ENCODE measurements around the gene PRCC. TPM values are rescaled to one million over a fixed set of nuclear protein-coding genes. Genes with fewer than 3 reads are reported as not detected.
A peak's percentile ranks its signal among the peaks of the same experiment; 100 is the strongest.

The PRCC gene
- total RNA-seq, 4 donors from 2014 or later, result 25.1 to 44.6 (median 30.8) TPM

GRCh38 chr1:156768610-156769295 lies 1.4 kb downstream of the PRCC start:
- Histone ChIP-seq H3K4me3 (peak overlapping the region; percentile 73 to 99 (median 90)), H3K36me3 (peaks cover 0 to 10% (median 0%) of the 10 kb centered on the region in 3 donors), H3K27me3 (no peaks in the 10 kb centered on the region), H3K9me3 (no peaks in the 10 kb centered on the region), H3K4me1 (peaks cover 0 to 70% (median 44%) of the 10 kb centered on the region in 4 donors), H3K27ac (peak overlapping the region in 2 of 4 donors; percentile 91 to 97)
- no peak for DNase-seq (ENCODE audit: low spot score in 2 of 2)
- TF ChIP-seq CTCF (IDR thresholded peaks at IDR 0.05) (no peak), POLR2A (IDR thresholded peaks at IDR 0.05) (no peak), EP300 (IDR thresholded peaks at IDR 0.05) (no peak)
- 21 to 28% methylated on average over 8 of the region's 8 CpGs for WGBS, 2 donors

- H3K4me1 ChIP-seq, result peaks cover 0 to 72% (median 37%) of the 10 kb centered on the region in 4 donors
- WGBS, 2 donors, result 64 to 69% methylated on average over 3 of the region's 3 CpGs
These were observed 4.9 kb downstream of the PRCC start for GRCh38 chr1:156772222-156772621.

DNA sequence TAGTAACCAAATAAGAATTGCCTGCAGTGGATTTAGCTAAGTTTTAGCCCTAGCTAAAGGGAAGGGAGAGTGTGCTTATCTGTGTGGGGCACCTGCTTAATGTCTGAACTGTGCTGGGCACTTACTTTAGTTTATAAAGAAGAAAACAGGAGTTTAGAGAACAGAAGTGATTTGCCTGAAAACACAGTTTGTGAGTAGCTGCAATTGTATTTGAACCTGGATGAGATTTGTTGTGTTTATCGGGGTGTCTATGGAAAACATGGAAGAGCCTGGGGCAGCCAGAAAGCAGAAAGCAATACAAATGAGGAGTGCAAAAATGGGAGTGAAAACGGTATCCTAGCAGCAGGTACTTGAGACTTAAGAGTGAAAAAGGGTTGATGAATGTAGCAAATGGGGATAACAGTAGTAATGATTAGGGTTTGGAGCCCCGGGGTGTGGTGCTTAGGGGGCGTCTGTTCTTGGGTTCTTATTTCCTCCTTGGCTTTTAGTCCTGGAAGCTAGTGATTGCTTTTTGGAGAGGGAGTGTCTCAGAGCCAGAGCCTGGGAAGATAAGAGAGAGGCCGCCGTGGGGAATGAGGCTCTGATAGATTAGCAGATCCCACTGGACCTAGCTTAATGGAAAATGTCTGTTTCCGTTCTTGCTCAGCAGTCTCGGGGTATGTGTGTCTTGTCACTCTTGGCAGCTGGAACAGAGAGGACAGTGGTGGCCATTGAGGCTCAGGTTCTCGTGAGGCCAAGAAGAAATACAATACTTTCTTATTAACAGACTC lies 5.6 kb downstream of the PRCC start:
- Histone ChIP-seq H3K36me3 (peaks cover 0 to 10% (median 0%) of the 10 kb centered on the region in 3 donors), H3K4me1 (peaks cover 0 to 78% (median 39%) of the 10 kb centered on the region in 4 donors), H3K4me3 (no peak overlapping the region), H3K9me3 (no peaks in the 10 kb centered on the region), H3K27ac (peak overlapping the region in 1 of 4 donors; percentile 22), H3K27me3 (no peaks in the 10 kb centered on the region)
- TF ChIP-seq CTCF (IDR thresholded peaks at IDR 0.05) (no peak), POLR2A (IDR thresholded peaks at IDR 0.05) (no peak), EP300 (IDR thresholded peaks at IDR 0.05) (no peak)
- DNase-seq (ENCODE audit: low spot score in 2 of 2), result no peak
- 38 to 44% methylated on average over 9 of the region's 9 CpGs for WGBS, 2 donors

More at GRCh38 chr1:156772222-156772621, 4.9 kb downstream of the PRCC start:
- Histone ChIP-seq H3K27ac (no peak overlapping the region), H3K4me3 (no peak overlapping the region), H3K36me3 (peaks cover 0 to 10% (median 0%) of the 10 kb centered on the region in 3 donors), H3K27me3 (no peaks in the 10 kb centered on the region), H3K9me3 (no peaks in the 10 kb centered on the region)
- no peak for DNase-seq (ENCODE audit: low spot score in 2 of 2)
- TF ChIP-seq POLR2A (IDR thresholded peaks at IDR 0.05) (no peak), CTCF (IDR thresholded peaks at IDR 0.05) (peak in 1 of 5 experiments; percentile 11)

DNA sequence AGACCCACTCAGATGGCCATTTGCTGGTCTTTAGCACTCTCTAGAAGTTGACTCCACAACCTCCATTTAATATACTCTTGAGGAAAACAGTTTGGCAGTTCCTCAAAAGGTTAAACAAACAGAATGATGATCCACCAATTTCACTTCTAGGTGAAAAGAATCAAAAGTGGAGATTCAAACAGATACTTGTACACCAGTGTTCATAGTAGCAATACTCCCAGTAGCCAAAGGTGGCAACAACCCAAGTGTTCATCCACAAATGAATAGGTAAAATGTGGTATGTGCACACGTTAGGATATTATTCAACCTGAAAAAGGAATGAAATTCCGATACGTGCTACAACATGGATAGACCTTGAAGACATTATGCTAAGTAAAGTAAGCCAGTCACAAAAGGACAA lies 6.3 kb downstream of the PRCC start:
- Histone ChIP-seq H3K27ac (no peak overlapping the region), H3K36me3 (peaks cover 0 to 10% (median 0%) of the 10 kb centered on the region in 3 donors), H3K27me3 (no peaks in the 10 kb centered on the region), H3K9me3 (no peaks in the 10 kb centered on the region), H3K4me1 (peaks cover 0 to 74% (median 38%) of the 10 kb centered on the region in 4 donors), H3K4me3 (no peak overlapping the region)
- 80 to 89% methylated on average over 3 of the region's 3 CpGs for WGBS, 2 donors
- DNase-seq (ENCODE audit: low spot score in 2 of 2), result no peak
- no peak for TF ChIP-seq POLR2A (IDR thresholded peaks at IDR 0.05)
- TF ChIP-seq CTCF (IDR thresholded peaks at IDR 0.05), result no peak
- no peak for TF ChIP-seq EP300 (IDR thresholded peaks at IDR 0.05)

DNA sequence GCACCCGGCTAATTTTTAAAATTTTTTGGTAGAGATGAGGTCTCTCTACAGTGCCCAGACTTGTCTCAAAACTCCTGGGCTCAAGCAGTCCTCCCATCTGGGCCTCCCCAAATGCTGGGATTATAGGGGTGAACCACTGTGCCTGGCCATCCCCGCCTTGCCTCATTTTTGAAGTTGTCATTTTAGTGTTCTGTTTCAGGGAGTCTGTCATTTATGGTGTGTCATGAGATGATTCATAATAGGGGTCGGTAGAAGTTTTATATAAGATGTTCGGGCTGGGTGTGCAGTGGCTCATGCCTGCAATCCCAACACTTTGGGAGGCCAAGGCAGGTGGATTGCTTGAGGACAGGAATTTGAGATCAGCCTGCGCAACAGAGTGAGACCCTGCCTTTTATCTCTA lies 8.5 kb downstream of the PRCC start:
- no peak overlapping the region for H3K4me3 ChIP-seq
- no peaks in the 10 kb centered on the region for H3K9me3 ChIP-seq
- no peak for DNase-seq (ENCODE audit: low spot score in 2 of 2)
- 83 to 84% methylated on average over 5 of the region's 5 CpGs for WGBS, 2 donors
- H3K27ac ChIP-seq, result no peak overlapping the region
- H3K4me1 ChIP-seq, result peaks cover 0 to 52% (median 20%) of the 10 kb centered on the region in 4 donors
- no peak for TF ChIP-seq CTCF (IDR thresholded peaks at IDR 0.05)
- no peak for TF ChIP-seq POLR2A (IDR thresholded peaks at IDR 0.05)
- no peak for TF ChIP-seq EP300 (IDR thresholded peaks at IDR 0.05)
- H3K27me3 ChIP-seq, result no peaks in the 10 kb centered on the region
- H3K36me3 ChIP-seq, result peaks cover 0 to 4% (median 0%) of the 10 kb centered on the region in 3 donors
